Measurements from ENCODE around the gene EML6.

DNA sequence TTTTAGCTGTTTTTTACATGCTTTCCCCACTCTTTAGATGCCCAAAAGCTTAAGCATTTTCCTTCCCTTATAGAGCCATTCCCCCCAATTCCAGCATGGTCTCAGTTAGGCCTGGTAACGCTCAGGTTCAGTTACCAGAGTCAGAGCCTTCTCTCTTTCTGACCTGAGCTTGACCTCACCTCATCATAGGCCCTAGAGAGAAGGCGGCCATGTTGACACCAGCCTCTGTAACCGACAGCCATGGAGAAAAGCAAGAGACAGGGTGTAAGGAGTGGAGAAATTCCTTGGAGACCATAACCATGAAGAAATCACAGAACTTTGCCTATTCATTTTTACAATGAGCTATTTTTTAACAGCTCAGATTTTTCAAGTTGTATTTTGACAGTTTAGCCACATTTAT, 227.3 kb downstream of the EML6 start:
- TF ChIP-seq GATA2 (IDR thresholded peaks at IDR 0.05; ENCODE audit: low read depth, low read length), result no peak
- no peak for TF ChIP-seq GATA3 (IDR thresholded peaks at IDR 0.05; ENCODE audit: low read depth, low read length)

Data from SH-SY5Y (cell line).